ENCODE data around the gene CYSTM1.

DNA sequence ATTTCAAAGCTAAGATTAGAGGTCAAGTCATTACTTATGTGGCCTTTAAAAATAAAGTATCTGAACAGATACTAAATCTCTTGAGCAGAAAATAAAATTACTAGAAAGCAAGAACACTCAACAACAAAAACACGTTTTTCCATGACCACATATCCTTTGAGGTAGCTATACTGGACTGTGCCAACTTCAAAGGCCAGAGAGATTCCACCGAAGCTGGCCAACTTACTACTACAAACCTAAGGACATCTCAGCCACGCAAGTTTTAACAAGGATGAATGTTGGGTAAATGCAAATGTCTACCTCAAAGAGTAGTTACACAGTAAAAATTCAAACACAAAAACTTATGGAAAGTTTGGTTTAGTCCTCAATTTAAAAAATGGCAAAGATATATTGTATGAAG, 109.0 kb downstream of the CYSTM1 start:
- TF ChIP-seq, protein P1, sequence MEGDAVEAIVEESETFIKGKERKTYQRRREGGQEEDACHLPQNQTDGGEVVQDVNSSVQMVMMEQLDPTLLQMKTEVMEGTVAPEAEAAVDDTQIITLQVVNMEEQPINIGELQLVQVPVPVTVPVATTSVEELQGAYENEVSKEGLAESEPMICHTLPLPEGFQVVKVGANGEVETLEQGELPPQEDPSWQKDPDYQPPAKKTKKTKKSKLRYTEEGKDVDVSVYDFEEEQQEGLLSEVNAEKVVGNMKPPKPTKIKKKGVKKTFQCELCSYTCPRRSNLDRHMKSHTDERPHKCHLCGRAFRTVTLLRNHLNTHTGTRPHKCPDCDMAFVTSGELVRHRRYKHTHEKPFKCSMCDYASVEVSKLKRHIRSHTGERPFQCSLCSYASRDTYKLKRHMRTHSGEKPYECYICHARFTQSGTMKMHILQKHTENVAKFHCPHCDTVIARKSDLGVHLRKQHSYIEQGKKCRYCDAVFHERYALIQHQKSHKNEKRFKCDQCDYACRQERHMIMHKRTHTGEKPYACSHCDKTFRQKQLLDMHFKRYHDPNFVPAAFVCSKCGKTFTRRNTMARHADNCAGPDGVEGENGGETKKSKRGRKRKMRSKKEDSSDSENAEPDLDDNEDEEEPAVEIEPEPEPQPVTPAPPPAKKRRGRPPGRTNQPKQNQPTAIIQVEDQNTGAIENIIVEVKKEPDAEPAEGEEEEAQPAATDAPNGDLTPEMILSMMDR (IDR thresholded peaks at IDR 0.05): no peak
- TF ChIP-seq POLR2AphosphoS5 (IDR thresholded peaks at IDR 0.05): no peak
